Esophagus muscularis mucosa (tissue), 4 donors: ENCODE measurements around the gene SDF2L1. TPM values are rescaled to one million over a fixed set of nuclear protein-coding genes. Genes with fewer than 3 reads are reported as not detected.

Experiments used
- DNase-seq: peaks from one replicate; pipeline ENCODE4 v3.0.0-alpha.2; 2017; ENCODE audit errors: extremely low spot score
- H3K27ac ChIP-seq, 4 donors: fragments of 200-600 bp; sonication (generic); replicated peaks in 1 of 4; 1 replicate in 3 of 4; 2 replicates in 1 of 4; pipeline ENCODE4 v1.5.1; 2016 to 2019; ENCODE audit warnings: mild to moderate bottlenecking in 1 of 4
- H3K27me3 ChIP-seq, 4 donors: fragments of 200-600 bp; sonication (generic); one replicate each; pipeline versions ENCODE4 v1.5.1 to v1.6.0; 2016 to 2019
- H3K36me3 ChIP-seq, 4 donors: fragments of 200-600 bp; sonication (generic); one replicate each; pipeline ENCODE4 v1.5.1; 2016 to 2019
- H3K4me1 ChIP-seq, 4 donors: fragments of 200-600 bp; sonication (generic); one replicate each; pipeline ENCODE4 v1.5.1; 2016 to 2019
- H3K4me3 ChIP-seq, 4 donors: fragments of 200-600 bp; sonication (generic); 1 replicate in 2 of 4; 2 replicates in 2 of 4; pipeline ENCODE4 v1.5.1; 2016 to 2019; ENCODE audit warnings: mild to moderate bottlenecking in 4 of 4, moderate library complexity in 1 of 4
- H3K9me3 ChIP-seq, 4 donors: fragments of 200-600 bp; sonication (generic); 1 replicate in 3 of 4; 2 replicates in 1 of 4; pipeline ENCODE4 v1.5.1; 2016 to 2019
- EP300 ChIP-seq: sonication (generic); formaldehyde crosslinking; IDR thresholded peaks from one replicate; pipeline ENCODE4 v1.6.1; 2017; ENCODE audit warnings: antibody characterized with exemption
- POLR2A ChIP-seq: fragments of 450-650 bp; IDR thresholded peaks from one replicate; pipeline ENCODE4 v1.6.1; 2017; ENCODE audit warnings: antibody characterized with exemption, moderate library complexity, mild to moderate bottlenecking, low read depth
- POLR2AphosphoS5 ChIP-seq, 2 donors: sonication (generic); formaldehyde crosslinking; IDR thresholded peaks; one replicate each; pipeline ENCODE4 v1.6.1; 2017; ENCODE audit warnings: antibody characterized with exemption in 2 of 2
- WGBS: methylation state at CpG from one replicate; pipeline ENCODE4 v1.1.5; 2018; 5-methylcytosine and 5-hydroxymethylcytosine counted together
- intact Hi-C: fragments of 100-400 bp; cut with DNase I; formaldehyde crosslinking; loops from one replicate; pipeline ENCODE4 v1.15.1; 2023
- total RNA-seq, 4 donors: library from RNA; depleted of rRNA; stranded (reverse); fragments of >200 nt; gene quantifications; one replicate each; pipeline versions ENCODE4 v1.1.0 to v1.2.1, GENCODE V29; 2016
- TF ChIP-seq, protein P1 (sequence below), 3 experiments: fragments of 200-600 bp in 2 of 3; fragments of 450-650 bp in 1 of 3; sonication (generic) in 2 of 3; IDR thresholded peaks; one replicate each; pipeline ENCODE4 v1.5.1; 2017 to 2019; ENCODE audit warnings: antibody characterized with exemption in 3 of 3, mild to moderate bottlenecking in 2 of 3, moderate library complexity in 1 of 3

SDF2L1 gene
- total RNA-seq, 4 donors from 2014 or later, result 22.4 to 40.8 (median 29.3) TPM

GRCh38 chr22:21598302-21598701 lies 43.8 kb upstream of the SDF2L1 start:
- TF ChIP-seq POLR2A, result no peak
- TF ChIP-seq POLR2AphosphoS5 (IDR thresholded peaks at IDR 0.05), result no peak
- no peak for TF ChIP-seq EP300
- TF ChIP-seq, protein P1, sequence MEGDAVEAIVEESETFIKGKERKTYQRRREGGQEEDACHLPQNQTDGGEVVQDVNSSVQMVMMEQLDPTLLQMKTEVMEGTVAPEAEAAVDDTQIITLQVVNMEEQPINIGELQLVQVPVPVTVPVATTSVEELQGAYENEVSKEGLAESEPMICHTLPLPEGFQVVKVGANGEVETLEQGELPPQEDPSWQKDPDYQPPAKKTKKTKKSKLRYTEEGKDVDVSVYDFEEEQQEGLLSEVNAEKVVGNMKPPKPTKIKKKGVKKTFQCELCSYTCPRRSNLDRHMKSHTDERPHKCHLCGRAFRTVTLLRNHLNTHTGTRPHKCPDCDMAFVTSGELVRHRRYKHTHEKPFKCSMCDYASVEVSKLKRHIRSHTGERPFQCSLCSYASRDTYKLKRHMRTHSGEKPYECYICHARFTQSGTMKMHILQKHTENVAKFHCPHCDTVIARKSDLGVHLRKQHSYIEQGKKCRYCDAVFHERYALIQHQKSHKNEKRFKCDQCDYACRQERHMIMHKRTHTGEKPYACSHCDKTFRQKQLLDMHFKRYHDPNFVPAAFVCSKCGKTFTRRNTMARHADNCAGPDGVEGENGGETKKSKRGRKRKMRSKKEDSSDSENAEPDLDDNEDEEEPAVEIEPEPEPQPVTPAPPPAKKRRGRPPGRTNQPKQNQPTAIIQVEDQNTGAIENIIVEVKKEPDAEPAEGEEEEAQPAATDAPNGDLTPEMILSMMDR (IDR thresholded peaks at IDR 0.05), result no peak
- no peak for DNase-seq
- H3K36me3 ChIP-seq, result peaks cover 6 to 45% (median 41%) of the 10 kb centered on the region in 4 donors
- intact Hi-C loops, result no loop called here
- H3K27me3 ChIP-seq, result no peaks in the 10 kb centered on the region
- no peak overlapping the region for H3K4me3 ChIP-seq
- no peaks in the 10 kb centered on the region for H3K9me3 ChIP-seq
- WGBS, result 82% methylated on average over 3 of the region's 3 CpGs
- H3K4me1 ChIP-seq, result peaks cover 17 to 34% (median 18%) of the 10 kb centered on the region in 4 donors
- H3K27ac ChIP-seq, result no peak overlapping the region

DNA sequence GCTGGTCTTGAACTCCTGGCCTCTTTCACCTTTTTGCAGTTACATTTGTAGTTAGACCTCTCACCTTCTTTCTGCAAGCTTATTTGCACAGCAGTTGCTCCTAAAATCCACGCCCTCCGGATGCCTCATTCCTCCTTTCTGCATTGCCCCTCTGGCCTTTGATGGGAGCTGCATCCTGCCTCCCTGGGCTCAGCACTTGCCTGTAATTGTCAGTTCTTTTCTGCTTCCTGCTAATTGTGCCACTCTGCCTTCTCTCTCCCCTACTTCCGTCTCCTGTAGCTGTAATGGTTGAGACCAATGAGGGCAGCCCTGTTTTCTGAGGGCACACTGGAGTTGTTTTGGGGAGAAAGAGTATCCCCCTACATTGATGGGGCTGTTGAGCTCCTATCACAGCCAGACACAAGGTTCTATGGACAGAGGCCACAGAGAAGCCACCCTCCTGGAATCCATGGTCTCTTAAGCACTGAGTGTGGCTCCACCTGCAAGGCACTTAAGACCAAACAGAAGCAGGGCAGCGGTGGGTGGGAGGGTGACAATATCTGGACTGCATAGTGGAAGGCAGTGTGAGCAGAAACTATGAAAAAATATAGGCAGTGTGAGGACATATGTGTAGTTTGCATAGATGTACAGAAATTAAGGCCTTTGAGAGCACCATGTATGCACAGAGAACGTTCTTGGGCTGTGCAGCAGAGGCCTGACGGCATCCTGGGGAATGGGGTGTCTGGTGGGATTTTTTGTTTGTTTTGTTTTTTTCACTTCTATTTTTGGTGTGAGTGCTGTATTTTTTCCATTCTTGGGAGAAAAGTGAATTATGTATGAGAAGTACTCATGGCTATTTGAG lies 42.8 kb upstream of the SDF2L1 start:
- TF ChIP-seq, protein P1 (IDR thresholded peaks at IDR 0.05), result no peak
- TF ChIP-seq POLR2AphosphoS5 (IDR thresholded peaks at IDR 0.05) (no peak), POLR2A (no peak), EP300 (no peak)
- Histone ChIP-seq H3K9me3 (no peaks in the 10 kb centered on the region), H3K27ac (no peak overlapping the region), H3K4me1 (peaks cover 10 to 24% (median 11%) of the 10 kb centered on the region in 4 donors), H3K4me3 (no peak overlapping the region), H3K27me3 (no peaks in the 10 kb centered on the region), H3K36me3 (peaks cover 0 to 36% (median 31%) of the 10 kb centered on the region in 4 donors)
- no peak for DNase-seq
- intact Hi-C loops, result no loop called here
- WGBS, result 93% methylated on average over 6 of the region's 6 CpGs

DNA sequence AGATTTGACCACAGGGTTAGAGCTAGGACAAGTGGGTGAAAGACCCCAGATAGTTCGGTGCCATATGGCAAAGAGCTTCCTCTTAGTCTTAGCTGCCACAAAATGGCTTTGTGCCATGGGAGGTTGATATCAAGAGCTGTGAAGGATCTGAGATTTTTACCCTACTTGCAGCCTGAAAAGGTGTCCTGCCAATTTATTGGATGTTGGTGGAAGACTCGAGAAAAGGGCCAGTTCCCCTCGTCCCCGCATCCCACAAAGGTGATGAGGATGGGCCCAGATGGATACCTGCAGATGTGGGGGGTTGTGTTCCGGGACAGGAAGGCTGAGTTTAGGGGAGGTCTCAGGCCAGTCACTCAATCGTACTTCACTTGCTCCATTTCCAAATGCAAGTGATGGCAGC lies 39.5 kb upstream of the SDF2L1 start:
- no peak overlapping the region for H3K4me3 ChIP-seq
- no peak for DNase-seq
- peaks cover 0 to 6% (median 0%) of the 10 kb centered on the region in 4 donors for H3K36me3 ChIP-seq
- TF ChIP-seq POLR2A (no peak), POLR2AphosphoS5 (IDR thresholded peaks at IDR 0.05) (no peak), EP300 (no peak)
- TF ChIP-seq, protein P1 (IDR thresholded peaks at IDR 0.05), result no peak
- no peaks in the 10 kb centered on the region for H3K27me3 ChIP-seq
- peaks cover 14 to 39% (median 15%) of the 10 kb centered on the region in 4 donors for H3K4me1 ChIP-seq
- H3K9me3 ChIP-seq, result no peaks in the 10 kb centered on the region
- H3K27ac ChIP-seq, result no peak overlapping the region
- intact Hi-C loops, result no loop called here
- 98% methylated on average over 6 of the region's 6 CpGs for WGBS

DNA sequence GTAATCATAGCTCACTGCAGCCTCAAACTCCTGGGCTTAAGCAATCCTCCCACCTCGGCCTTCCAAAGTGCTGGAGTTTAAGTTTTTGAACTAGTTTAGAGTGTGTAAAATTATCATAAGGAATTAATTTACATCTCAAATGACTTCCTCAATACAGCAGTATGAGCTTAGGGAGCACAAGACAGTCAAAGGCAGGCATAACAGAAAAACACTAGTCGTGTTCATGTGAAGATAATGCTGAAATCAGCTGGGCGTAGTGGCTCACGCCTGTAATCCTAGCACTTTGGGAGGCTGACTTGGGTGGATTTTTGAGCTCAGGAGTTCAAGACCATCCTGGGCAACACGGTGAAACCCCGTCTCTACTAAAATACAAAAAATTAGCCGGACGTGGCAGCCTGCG lies 38.1 kb upstream of the SDF2L1 start:
- Histone ChIP-seq H3K9me3 (no peaks in the 10 kb centered on the region), H3K27ac (no peak overlapping the region), H3K27me3 (no peaks in the 10 kb centered on the region), H3K4me3 (no peak overlapping the region), H3K36me3 (peaks cover 0 to 5% (median 0%) of the 10 kb centered on the region in 4 donors), H3K4me1 (peaks cover 15 to 44% (median 17%) of the 10 kb centered on the region in 4 donors)
- intact Hi-C loops, result no loop called here
- WGBS, result 88% methylated on average over 9 of the region's 9 CpGs
- DNase-seq, result no peak
- TF ChIP-seq EP300 (no peak), POLR2AphosphoS5 (IDR thresholded peaks at IDR 0.05) (no peak), POLR2A (no peak)
- TF ChIP-seq, protein P1 (IDR thresholded peaks at IDR 0.05), result no peak
